Measurements from ENCODE around the gene FBLN1. TPM values are rescaled to one million over a fixed set of nuclear protein-coding genes. Genes with fewer than 3 reads are reported as not detected.

FBLN1 gene
- total RNA-seq, 1 experiment from 2014 or later: 23.4 TPM

DNA sequence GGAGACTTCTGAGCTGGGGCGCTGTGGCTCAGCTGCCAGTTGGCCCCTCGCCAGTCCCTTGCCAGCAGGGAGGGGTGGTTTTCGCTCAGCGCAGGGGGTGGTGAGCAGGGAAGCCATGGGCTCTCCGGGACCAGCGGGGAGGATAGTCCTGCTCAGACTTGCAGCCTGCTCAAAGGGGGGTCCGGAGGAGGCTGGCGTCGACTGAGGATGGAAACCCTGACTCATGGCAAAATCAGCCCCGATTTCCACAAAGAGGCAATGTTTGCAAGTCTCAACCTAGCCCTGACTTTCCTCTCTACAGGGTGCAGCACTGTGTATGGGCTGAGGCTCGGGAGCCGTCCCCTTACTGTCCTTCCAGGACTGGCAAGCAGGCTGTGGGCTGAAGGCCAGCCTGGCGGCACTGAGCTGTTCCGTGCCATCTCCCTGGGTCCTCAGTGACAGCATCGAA is 35.1 kb downstream of the FBLN1 start:
- Histone ChIP-seq H3K9me2 (ENCODE audit: insufficient read depth) (no peaks in the 10 kb centered on the region), H3K4me1 (ENCODE audit: control insufficient read depth in 1 of 2, insufficient read depth in 2 of 2, low read length in 2 of 2) (peaks cover 0 to 13% of the 10 kb centered on the region in 2 experiments; a peak in 2 of 4 replicates), H3K79me2 (ENCODE audit: insufficient read depth, low read length) (no peaks in the 10 kb centered on the region), H3K4me3 (replicated peaks in 1 of 2; ENCODE audit: low read depth in 1 of 2, low read length in 2 of 2) (no peak overlapping the region), H2AFZ (ENCODE audit: low read depth, low read length, poor library complexity, severe bottlenecking) (no peak overlapping the region), H3K27ac (ENCODE audit: low read depth, low read length) (no peak overlapping the region), H3K4me2 (ENCODE audit: low read length) (no peak overlapping the region), H3K9ac (ENCODE audit: low read length) (no peak overlapping the region), H4K20me1 (ENCODE audit: insufficient read depth) (no peaks in the 10 kb centered on the region), H3K27me3 (ENCODE audit: insufficient read depth, low read length) (no peaks in the 10 kb centered on the region), H3K9me3 (ENCODE audit: control insufficient read depth in 1 of 2, insufficient read depth in 1 of 2, low read depth in 1 of 2, low read length in 2 of 2) (no peaks in the 10 kb centered on the region), H3K36me3 (ENCODE audit: control insufficient read depth in 1 of 2, insufficient read depth in 2 of 2, low read length in 2 of 2) (no peaks in the 10 kb centered on the region)
- no peak for TF ChIP-seq EZH2phosphoT487 (IDR thresholded peaks at IDR 0.05; ENCODE audit: borderline replicate concordance)
- no peak for TF ChIP-seq TCF7L2 (IDR thresholded peaks at IDR 0.05; ENCODE audit: borderline replicate concordance, extremely low read depth, insufficient read depth, insufficient read length)
- no peak for TF ChIP-seq ZFX (IDR thresholded peaks at IDR 0.05)
- intact Hi-C loops (cut with micrococcal nuclease): no loop called here
- ATAC-seq (no peak), DNase-seq (ENCODE audit: low read depth, low spot score) (no peak)
- POLR2A ChIA-PET: no interaction called here
- CTCF ChIA-PET: no interaction called here
- RAD21 ChIA-PET (ENCODE audit: low non-redundant PET in 1 of 2, low total read pairs in 2 of 2, uncharacterized antibody in 2 of 2, unreplicated experiment in 2 of 2): no interaction called here
- no TSS peak for BruUV-seq (replicated peaks)

DNA sequence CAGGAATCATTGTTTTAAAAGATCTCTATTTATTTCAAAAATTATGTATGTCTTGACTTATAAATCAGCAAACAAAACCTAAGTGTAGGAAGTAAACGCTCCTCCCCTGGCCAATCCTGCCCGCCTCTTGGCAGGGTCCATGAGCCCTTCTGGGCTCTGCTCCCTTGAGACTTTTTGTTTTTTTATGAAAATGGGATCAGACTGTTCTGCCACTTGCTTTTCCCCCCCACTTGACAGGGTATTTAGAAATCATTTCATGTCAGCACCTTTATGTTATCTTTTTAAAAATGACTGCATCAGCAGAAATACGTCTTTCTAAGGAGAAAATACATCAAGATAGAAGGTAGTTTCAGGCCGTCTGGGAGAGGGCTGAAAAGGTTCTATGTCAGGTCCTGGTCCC is 35.6 kb downstream of the FBLN1 start:
- intact Hi-C loops (cut with micrococcal nuclease): no loop called here
- H3K79me2 ChIP-seq (ENCODE audit: insufficient read depth, low read length): no peaks in the 10 kb centered on the region
- peaks cover 0 to 13% of the 10 kb centered on the region in 2 experiments; a peak in 2 of 4 replicates for H3K4me1 ChIP-seq (ENCODE audit: control insufficient read depth in 1 of 2, insufficient read depth in 2 of 2, low read length in 2 of 2)
- ChIA-PET CTCF (no interaction called here), RAD21 (ENCODE audit: low non-redundant PET in 1 of 2, low total read pairs in 2 of 2, uncharacterized antibody in 2 of 2, unreplicated experiment in 2 of 2) (no interaction called here), POLR2A (no interaction called here)
- ATAC-seq: no peak
- no peaks in the 10 kb centered on the region for H4K20me1 ChIP-seq (ENCODE audit: insufficient read depth)
- H3K36me3 ChIP-seq (ENCODE audit: control insufficient read depth in 1 of 2, insufficient read depth in 2 of 2, low read length in 2 of 2): no peaks in the 10 kb centered on the region
- H3K9ac ChIP-seq (ENCODE audit: low read length): no peak overlapping the region
- H3K4me3 ChIP-seq (replicated peaks in 1 of 2; ENCODE audit: low read depth in 1 of 2, low read length in 2 of 2): no peak overlapping the region
- H3K27me3 ChIP-seq (ENCODE audit: insufficient read depth, low read length): no peaks in the 10 kb centered on the region
- H3K9me3 ChIP-seq (ENCODE audit: control insufficient read depth in 1 of 2, insufficient read depth in 1 of 2, low read depth in 1 of 2, low read length in 2 of 2): no peaks in the 10 kb centered on the region
- no peak overlapping the region for H3K4me2 ChIP-seq (ENCODE audit: low read length)
- DNase-seq (ENCODE audit: low read depth, low spot score): no peak
- no peak overlapping the region for H3K27ac ChIP-seq (ENCODE audit: low read depth, low read length)
- no peaks in the 10 kb centered on the region for H3K9me2 ChIP-seq (ENCODE audit: insufficient read depth)
- H2AFZ ChIP-seq (ENCODE audit: low read depth, low read length, poor library complexity, severe bottlenecking): no peak overlapping the region
- no TSS peak for BruUV-seq (replicated peaks)
- TF ChIP-seq, protein P1, sequence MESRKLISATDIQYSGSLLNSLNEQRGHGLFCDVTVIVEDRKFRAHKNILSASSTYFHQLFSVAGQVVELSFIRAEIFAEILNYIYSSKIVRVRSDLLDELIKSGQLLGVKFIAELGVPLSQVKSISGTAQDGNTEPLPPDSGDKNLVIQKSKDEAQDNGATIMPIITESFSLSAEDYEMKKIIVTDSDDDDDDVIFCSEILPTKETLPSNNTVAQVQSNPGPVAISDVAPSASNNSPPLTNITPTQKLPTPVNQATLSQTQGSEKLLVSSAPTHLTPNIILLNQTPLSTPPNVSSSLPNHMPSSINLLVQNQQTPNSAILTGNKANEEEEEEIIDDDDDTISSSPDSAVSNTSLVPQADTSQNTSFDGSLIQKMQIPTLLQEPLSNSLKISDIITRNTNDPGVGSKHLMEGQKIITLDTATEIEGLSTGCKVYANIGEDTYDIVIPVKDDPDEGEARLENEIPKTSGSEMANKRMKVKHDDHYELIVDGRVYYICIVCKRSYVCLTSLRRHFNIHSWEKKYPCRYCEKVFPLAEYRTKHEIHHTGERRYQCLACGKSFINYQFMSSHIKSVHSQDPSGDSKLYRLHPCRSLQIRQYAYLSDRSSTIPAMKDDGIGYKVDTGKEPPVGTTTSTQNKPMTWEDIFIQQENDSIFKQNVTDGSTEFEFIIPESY (IDR thresholded peaks at IDR 0.05; ENCODE audit: extremely low read depth, insufficient replicate concordance, low read length): no peak
- TF ChIP-seq ELF1 (IDR thresholded peaks at IDR 0.05; ENCODE audit: borderline replicate concordance, low read depth) (no peak), SIN3A (IDR thresholded peaks at IDR 0.05; ENCODE audit: low read depth) (no peak), FOSL1 (IDR thresholded peaks at IDR 0.05; ENCODE audit: low read depth) (no peak), ZNF274 (IDR thresholded peaks at IDR 0.05; ENCODE audit: low read depth, low read length) (no peak), YY1 (IDR thresholded peaks at IDR 0.05; ENCODE audit: extremely low read depth, insufficient replicate concordance, low read depth, low read length) (no peak), POLR2AphosphoS5 (IDR thresholded peaks at IDR 0.05; ENCODE audit: low read depth, low read length) (no peak)
- TF ChIP-seq, protein P2, sequence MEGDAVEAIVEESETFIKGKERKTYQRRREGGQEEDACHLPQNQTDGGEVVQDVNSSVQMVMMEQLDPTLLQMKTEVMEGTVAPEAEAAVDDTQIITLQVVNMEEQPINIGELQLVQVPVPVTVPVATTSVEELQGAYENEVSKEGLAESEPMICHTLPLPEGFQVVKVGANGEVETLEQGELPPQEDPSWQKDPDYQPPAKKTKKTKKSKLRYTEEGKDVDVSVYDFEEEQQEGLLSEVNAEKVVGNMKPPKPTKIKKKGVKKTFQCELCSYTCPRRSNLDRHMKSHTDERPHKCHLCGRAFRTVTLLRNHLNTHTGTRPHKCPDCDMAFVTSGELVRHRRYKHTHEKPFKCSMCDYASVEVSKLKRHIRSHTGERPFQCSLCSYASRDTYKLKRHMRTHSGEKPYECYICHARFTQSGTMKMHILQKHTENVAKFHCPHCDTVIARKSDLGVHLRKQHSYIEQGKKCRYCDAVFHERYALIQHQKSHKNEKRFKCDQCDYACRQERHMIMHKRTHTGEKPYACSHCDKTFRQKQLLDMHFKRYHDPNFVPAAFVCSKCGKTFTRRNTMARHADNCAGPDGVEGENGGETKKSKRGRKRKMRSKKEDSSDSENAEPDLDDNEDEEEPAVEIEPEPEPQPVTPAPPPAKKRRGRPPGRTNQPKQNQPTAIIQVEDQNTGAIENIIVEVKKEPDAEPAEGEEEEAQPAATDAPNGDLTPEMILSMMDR (IDR thresholded peaks at IDR 0.05 in 2 of 3, conservative IDR thresholded peaks at IDR 0.05 in 1 of 3; ENCODE audit: borderline replicate concordance in 1 of 3, insufficient read depth in 1 of 3, low read depth in 2 of 3, low read length in 2 of 3): no peak
- TF ChIP-seq, protein P3, sequence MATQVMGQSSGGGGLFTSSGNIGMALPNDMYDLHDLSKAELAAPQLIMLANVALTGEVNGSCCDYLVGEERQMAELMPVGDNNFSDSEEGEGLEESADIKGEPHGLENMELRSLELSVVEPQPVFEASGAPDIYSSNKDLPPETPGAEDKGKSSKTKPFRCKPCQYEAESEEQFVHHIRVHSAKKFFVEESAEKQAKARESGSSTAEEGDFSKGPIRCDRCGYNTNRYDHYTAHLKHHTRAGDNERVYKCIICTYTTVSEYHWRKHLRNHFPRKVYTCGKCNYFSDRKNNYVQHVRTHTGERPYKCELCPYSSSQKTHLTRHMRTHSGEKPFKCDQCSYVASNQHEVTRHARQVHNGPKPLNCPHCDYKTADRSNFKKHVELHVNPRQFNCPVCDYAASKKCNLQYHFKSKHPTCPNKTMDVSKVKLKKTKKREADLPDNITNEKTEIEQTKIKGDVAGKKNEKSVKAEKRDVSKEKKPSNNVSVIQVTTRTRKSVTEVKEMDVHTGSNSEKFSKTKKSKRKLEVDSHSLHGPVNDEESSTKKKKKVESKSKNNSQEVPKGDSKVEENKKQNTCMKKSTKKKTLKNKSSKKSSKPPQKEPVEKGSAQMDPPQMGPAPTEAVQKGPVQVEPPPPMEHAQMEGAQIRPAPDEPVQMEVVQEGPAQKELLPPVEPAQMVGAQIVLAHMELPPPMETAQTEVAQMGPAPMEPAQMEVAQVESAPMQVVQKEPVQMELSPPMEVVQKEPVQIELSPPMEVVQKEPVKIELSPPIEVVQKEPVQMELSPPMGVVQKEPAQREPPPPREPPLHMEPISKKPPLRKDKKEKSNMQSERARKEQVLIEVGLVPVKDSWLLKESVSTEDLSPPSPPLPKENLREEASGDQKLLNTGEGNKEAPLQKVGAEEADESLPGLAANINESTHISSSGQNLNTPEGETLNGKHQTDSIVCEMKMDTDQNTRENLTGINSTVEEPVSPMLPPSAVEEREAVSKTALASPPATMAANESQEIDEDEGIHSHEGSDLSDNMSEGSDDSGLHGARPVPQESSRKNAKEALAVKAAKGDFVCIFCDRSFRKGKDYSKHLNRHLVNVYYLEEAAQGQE (IDR thresholded peaks at IDR 0.05; ENCODE audit: low read depth): no peak

Data from HCT116 (cell line).